Stimulated activated CD4-positive, alpha-beta T cell treated with anti-CD3 and anti-CD28 coated beads, Interleukin-12 subunit alpha, Interleukin-12 subunit beta, amount 100 ng/mL, for 48 hours (primary cell): Measurements from ENCODE around the gene ARMH3.

ENCODE experiments used
- DNase-seq, 3 donors: peaks; one replicate each; pipeline ENCODE4 v3.0.0-alpha.2; 2020; ENCODE audit warnings: low read depth in 2 of 3, low spot score in 1 of 3

The ARMH3 gene

DNA sequence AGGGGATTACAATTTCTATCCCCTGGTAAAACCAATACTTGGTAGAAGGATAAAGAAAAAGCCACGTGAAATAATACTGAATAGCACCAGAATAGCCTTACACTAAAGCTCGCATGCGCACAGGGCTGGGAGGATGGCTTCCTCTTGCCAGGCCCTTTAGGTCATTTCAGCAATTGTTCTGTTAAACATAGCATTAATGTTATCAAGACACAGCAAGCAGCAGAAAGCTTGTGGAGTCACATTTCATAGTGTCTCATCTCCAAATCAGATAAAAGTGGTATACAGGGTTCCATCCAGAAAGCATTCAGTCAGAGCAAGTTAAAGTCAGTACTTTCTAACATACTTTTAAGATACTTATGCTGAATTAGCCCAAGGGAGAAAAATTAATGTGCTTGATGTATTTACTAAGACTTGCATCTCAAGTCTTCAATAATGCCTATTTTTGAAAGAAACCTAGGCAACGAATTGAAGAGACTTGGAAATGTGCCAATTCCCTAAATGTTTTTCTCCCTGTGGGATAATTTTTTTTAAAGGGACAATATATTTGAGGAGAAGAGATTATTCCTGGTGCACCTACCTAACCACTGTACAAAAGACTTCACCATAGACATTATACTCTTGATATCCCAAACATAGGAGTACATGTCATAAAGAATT, 258.4 kb downstream of the ARMH3 start:
- no peak for DNase-seq
